Breast epithelium (tissue), 3 donors: ENCODE results near the gene VPS37D.

Source experiments
- POLR2A ChIP-seq: fragments of 450-650 bp; IDR thresholded peaks from one replicate; pipeline ENCODE4 v1.6.1; 2016; ENCODE audit warnings: antibody characterized with exemption, mild to moderate bottlenecking, moderate library complexity
- POLR2AphosphoS5 ChIP-seq, 3 donors: sonication (generic); formaldehyde crosslinking; IDR thresholded peaks; one replicate each; pipeline ENCODE4 v1.6.1; 2017; ENCODE audit warnings: antibody characterized with exemption in 3 of 3
- TF ChIP-seq, protein P1 (sequence below), 3 donors: fragments of 450-650 bp; IDR thresholded peaks; one replicate each; pipeline ENCODE4 v1.5.1; 2016 to 2017; ENCODE audit warnings: antibody characterized with exemption in 3 of 3, mild to moderate bottlenecking in 3 of 3, moderate library complexity in 3 of 3

DNA sequence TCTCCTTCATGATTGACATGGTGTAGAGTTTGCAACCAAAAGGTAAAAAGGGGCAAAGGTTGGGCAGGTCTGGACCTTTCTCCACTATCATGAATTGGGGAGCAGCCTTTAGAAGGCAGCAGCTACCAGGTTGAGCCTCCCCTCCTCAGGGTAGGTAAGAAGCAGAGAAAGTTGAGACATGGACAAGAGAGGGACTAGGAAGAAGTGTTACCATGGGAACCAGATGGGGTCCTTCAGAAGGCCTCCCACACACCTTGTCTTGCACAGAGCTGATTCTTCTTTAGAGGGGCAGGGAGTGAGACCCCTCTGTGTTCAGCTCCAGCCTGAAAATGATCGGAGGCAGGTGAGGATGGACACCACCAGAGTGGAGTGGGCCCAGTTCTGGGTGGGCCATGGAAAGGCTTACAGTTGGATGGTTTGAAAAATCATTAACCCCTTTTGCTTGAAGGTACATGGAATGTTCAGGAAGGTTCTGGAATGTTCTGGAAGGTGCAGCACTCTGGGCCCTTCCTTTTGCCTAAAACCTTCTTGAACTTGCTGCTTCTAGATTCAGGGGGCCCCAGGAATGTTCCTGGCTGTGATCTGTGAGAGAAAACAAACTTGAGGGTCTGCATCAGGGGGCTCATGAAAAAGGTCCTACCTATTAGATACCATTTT is 7.0 kb downstream of the VPS37D start:
- TF ChIP-seq, protein P1, sequence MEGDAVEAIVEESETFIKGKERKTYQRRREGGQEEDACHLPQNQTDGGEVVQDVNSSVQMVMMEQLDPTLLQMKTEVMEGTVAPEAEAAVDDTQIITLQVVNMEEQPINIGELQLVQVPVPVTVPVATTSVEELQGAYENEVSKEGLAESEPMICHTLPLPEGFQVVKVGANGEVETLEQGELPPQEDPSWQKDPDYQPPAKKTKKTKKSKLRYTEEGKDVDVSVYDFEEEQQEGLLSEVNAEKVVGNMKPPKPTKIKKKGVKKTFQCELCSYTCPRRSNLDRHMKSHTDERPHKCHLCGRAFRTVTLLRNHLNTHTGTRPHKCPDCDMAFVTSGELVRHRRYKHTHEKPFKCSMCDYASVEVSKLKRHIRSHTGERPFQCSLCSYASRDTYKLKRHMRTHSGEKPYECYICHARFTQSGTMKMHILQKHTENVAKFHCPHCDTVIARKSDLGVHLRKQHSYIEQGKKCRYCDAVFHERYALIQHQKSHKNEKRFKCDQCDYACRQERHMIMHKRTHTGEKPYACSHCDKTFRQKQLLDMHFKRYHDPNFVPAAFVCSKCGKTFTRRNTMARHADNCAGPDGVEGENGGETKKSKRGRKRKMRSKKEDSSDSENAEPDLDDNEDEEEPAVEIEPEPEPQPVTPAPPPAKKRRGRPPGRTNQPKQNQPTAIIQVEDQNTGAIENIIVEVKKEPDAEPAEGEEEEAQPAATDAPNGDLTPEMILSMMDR (IDR thresholded peaks at IDR 0.05) = no peak
- no peak for TF ChIP-seq POLR2AphosphoS5 (IDR thresholded peaks at IDR 0.05)
- no peak for TF ChIP-seq POLR2A
